ENCODE results near the gene FAM24A.
"Not testable (repeated sequence)": the region's sequence is repeated elsewhere in the genome, so short reads cannot be mapped to it uniquely, and the experiment has no call there.

Gene FAM24A

DNA sequence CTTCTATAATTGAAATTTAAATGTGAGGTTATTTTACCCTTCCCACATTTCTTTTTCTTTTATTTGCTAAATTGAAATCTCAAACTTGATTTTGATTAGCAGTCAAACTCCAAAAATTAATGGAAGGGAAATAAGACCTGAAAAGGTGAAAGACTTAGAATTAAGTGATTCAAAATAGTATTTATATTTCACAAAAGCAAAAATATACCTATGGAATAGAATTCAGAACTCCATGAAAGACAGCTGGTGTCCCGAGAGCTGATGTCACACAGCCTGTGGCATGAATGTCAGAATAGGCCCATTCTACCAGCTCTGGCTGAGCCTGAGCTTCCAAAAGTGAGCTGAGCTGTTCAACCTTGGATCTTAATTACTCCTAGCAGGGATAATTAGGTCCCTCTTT is at the start of gene FAM24A:
Gene FAM24A (plus strand): TSS at position 301 of the 400 bp plus-strand sequence. CDS start 1,025 bp downstream, outside the sequence.
- no peak for DNase-seq (ENCODE audit: low read depth)

- DNase-seq (ENCODE audit: low read depth) = peak; percentile 78
These were observed 48.7 kb upstream of the FAM24A start for GRCh38 chr10:122861711-122862161.

- DNase-seq (ENCODE audit: low read depth) = no peak
These were observed 46.9 kb upstream of the FAM24A start for GRCh38 chr10:122863216-122864193.

- no peak for DNase-seq (ENCODE audit: low read depth)
These were observed 46.2 kb upstream of the FAM24A start for GRCh38 chr10:122864194-122864592.

DNA sequence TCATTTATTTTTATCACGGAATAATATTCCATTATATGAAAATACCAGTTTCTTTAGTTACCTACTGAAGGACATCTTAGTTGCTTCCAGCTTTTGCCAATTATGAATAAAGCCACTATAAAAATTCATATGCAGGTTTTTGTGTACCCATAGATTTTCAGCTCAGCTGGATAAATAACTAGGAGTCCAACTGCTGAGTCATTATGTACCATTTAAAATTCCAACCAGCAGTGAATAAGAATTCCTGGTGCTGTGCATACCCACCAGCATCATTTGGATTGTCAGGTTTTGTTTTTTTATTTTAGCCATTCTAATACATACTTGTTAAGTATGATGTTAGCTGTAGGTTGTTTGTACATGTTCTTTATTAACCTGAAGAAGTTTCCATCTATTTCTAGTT is 45.5 kb upstream of the FAM24A start:
- DNase-seq (ENCODE audit: low read depth) = peak; percentile 70

DNA sequence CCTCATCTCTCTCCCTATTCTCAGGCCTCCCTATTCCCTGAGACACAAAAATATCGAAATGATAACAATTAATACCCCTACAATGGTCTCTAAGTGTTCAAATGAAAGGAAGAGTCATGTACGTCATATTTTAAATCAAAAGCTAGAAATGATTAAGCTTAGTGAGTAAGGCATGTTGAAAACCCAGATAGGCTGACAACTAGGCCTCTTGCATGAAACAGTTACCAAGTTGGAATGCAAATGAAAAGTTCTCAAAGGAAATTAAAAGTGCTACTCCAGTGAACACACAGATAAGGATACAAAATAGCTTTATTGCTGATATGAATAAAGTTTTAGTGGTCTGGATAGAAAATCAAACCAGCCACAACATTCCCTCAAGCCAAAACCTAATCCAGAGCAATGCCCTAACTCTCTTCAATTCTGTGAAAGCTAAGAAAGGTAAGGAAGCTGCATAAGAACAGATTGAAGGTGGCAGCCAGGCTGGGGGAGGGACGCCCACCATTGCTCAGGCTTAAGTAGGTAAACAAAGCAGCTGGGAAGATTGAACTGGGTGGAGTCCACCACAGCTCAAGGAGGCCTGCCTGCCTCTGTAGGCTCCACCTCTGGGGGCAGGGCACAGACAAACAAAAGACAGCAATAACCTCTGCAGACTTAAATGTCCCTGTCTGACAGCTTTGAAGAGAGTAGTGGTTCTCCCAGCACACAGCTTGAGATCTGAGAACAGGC is 43.5 kb upstream of the FAM24A start:
- peak; percentile 24 for DNase-seq (ENCODE audit: low read depth)

DNA sequence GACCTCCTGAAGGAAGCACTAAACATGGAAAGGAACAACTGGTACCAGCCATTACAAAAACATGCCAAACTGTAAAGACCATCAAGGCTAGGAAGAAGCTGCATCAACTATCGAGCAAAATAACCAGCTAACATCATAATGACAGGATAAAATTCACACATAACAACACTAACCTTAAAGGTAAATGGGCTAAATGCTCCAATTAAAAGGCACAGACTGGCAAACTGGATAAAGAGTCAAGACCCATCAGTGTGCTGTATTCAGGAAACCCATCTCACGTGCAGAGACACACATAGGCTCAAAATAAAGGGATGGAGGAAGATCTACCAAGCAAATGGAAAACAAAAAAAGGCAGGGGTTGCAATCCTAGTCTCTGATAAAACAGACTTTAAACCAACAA is 41.6 kb upstream of the FAM24A start:
- DNase-seq (ENCODE audit: low read depth) = not testable (repeated sequence)

GRCh38 chr10:122871947-122872346 is 38.5 kb upstream of the FAM24A start:
- not testable (repeated sequence) for DNase-seq (ENCODE audit: low read depth)

DNA sequence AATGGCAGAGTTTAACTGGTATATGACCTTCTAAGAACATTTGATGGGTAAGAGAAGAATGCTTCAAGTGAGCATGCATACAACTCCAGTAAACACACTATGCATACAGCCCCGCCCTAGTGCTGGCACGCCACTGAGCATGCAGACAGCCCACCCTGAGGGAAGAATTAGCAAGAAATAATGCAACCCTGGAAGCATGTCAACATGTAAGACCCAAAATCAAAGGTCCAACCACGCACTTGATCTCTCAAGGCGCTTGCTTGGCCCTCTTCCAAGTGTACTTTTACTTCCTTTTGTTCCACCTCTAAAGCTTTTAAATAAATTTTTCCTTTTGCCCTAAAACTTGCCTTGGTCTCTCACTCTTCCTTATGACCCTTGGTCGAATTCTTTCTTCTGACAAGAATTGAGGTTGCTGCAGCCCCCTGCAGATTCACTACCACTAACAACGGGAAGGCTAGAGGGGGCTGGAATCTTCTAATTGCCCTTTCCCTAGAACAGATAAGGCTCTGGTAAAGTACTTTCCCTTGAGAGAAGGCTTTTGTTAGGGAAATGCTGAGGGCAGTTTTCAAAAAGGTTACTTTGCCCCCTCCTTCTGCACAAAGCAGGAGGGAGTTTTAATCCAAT is 34.5 kb upstream of the FAM24A start:
- no peak for DNase-seq (ENCODE audit: low read depth)

DNA sequence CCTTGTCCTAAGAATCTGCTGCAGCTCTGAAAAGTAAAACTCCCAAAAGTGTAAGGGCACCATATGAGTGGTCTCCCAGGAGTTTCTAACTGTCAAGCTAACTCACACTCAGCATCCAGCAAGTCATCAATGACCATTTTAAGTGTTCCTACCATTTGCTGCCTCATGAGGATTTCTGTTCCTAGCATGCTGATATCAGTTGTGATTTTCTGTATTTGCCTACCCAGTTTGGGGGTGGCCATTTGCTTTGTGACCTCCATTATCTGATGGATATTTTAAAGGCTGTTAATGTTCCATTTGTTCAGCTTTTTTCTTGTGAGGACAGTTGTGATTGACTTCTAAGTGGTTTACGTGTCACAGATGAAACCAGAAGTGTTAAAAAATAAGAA is 33.9 kb upstream of the FAM24A start:
- DNase-seq (ENCODE audit: low read depth) = no peak

GRCh38 chr10:122877264-122877663 is 33.1 kb upstream of the FAM24A start:
- peak; percentile 11 for DNase-seq (ENCODE audit: low read depth)

- peak; percentile 33 for DNase-seq (ENCODE audit: low read depth)
These were observed 31.5 kb upstream of the FAM24A start for GRCh38 chr10:122878799-122879338.

DNA sequence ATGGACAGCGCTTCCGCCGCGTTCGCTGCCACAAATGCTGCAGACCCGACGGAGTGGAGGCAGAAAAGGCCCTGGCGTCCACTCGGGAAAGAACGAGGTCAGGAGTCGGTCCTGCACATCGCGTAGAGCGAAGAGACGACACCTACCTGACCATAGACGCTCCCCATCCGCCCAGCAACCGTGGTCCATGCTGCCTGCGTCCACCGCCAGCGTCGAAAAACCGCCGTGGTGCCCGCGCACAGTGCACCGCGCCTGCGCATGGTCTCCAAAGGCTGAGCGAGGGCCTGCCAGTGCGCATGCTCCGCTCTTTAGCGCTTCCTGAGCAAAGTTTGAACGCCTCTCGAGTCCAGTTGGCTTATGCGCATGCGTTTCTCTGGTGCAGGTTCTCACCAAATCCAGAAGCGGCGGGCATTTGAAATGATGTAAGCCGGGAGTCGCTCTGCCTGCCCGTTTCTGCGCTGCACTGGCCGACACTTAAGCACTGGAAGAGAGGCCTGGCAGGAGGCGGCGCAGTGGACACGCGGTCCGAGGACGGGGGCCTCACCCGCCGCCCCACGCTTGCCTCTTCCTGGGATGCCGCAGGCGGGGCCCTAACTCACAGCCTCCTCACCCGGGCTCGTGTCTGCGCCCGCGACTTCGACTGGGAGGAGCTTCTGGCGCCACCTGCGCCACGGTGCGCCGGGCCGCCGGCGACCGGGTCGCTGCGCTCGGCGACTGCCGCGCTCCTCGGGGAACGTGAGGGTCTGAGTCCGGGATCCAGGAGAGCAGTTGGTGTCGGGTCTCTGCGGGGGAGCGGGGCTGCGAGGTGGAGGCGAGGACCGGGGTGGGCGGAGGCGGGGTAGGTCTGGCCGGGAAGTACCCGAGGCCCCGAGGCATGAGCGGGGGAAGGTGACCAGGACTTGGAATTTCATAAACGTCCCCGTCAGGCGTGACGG is 30.8 kb upstream of the FAM24A start, which contains the start of gene FAM24B:
Gene FAM24B (minus strand): TSS at position 243 of the 935 bp plus-strand sequence. CDS start 29,066 bp downstream, outside the sequence.
- peak; percentile 99 for DNase-seq (ENCODE audit: low read depth)

GRCh38 chr10:122882766-122883165 is 27.6 kb upstream of the FAM24A start:
- DNase-seq (ENCODE audit: low read depth) = no peak

- peak; percentile 11 for DNase-seq (ENCODE audit: low read depth)
These were observed 26.2 kb upstream of the FAM24A start for GRCh38 chr10:122884166-122884565.

GRCh38 chr10:122894261-122894944 is 16.0 kb upstream of the FAM24A start:
- no peak for DNase-seq (ENCODE audit: low read depth)

DNA sequence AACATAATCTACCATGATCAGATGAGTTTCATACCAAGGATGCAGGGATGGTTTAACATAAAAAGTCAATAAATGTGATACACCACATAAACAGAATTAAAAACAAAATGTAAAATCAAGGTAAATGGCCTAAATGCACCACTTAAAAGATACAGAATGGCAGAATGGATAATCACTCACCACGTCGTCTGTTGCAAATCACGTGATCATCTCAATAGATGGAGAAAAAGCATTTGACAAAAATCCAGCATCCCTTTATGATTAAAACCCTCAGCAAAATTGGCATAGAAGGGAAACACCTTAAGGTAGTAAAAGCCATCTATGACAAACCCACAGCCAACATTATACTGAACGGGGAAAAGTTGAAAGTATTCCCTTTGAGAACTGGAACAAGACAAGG is 6.5 kb upstream of the FAM24A start:
- DNase-seq (ENCODE audit: low read depth) = not testable (repeated sequence)

DNA sequence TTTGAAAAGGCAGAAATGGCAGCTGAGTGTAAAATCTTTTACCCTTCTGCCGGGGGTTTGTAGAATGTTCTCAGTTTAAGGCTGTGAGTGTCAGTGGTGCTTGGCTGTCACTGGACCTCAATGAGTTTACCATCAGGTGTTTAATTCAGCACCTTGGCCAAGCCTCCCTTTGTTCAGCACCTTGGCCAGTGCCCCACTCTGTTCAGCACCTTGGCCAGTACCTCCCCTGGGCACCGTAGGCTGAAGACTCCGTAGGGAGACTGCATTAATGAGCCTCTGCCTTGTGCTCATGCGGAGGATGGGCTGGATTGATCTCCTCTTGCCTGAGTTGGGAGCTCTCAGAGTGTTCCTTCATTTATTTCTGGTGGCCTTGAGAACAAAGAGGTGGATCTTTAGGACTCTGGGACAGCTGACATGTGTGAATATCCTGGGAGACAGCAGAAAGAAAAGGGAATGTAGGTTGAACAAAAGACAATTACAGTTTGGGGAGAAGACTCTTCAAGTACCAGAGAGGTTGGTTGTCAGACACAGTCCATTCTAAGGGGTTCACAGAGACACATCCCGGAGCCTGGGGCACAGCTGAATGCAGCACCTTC is 1.6 kb downstream of the FAM24A start:
- peak; percentile 59 for DNase-seq (ENCODE audit: low read depth)

DNA sequence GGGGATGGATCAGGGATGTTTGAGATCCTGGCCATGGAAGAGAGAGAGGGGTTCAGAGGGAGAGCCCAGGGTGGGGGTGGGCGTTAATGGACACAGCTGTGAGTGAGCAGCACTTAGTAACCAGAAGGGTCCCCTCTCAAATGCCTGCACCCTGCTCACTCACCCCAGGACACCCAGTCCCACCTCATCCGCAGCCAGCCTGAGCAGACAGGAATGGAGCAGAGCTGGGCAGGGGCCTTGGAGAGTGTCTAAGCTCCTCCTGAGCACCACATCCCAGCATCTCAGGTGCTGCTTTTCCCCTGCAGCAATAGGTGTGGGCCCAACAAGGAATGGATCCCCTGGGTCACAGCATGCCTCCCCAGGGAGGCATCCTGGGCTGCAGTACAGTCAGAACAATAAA is 5.3 kb downstream of the FAM24A start:
- no peak for DNase-seq (ENCODE audit: low read depth)

GRCh38 chr10:122930140-122930539 is 19.7 kb downstream of the FAM24A start:
- no peak for DNase-seq (ENCODE audit: low read depth)

Data from EH (cell line).